Measurements from ENCODE around the gene DPP7.

The DPP7 gene

DNA sequence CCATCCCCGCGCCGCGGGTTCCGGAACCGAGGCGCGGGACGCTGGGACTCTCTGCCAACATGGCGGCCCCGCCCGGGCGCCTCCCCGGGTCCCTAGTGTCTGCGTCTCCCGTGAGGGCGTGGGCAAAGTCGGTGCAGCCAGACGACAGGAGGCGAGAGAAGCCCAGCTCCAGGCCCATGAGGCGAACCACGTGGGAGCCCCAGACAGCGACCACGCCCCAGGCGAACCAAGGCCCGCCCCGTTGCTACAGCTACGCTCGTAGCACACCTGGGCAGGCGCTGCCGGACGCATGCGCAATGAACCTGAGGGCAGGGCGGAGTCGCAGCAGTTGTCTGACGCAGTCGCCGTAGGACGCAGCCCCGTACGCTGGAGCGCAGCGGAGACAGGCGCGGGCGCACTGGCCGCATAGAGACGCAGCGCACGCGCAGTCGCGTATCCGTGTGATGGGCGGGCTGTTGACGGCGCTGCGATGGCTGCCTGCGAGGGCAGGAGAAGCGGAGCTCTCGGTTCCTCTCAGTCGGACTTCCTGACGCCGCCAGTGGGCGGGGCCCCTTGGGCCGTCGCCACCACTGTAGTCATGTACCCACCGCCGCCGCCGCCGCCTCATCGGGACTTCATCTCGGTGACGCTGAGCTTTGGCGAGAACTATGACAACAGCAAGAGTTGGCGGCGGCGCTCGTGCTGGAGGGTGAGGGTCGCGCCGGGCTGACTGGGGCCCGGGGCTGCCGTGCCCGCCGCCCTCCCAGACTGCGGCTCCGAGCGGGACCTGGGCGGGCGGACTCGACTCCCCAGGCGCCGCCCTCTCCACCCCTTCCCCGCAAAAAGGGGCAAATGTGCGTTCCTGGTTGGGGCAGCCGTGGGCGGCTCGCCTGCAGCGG lies 27.8 kb downstream of the DPP7 start, which contains the start of gene MAN1B1:
MAN1B1 (plus strand) TSS at position 455 of the 878 bp plus-strand sequence; CDS start at position 470, 15 bp downstream.
- peak; percentile 100 for DNase-seq

DNA sequence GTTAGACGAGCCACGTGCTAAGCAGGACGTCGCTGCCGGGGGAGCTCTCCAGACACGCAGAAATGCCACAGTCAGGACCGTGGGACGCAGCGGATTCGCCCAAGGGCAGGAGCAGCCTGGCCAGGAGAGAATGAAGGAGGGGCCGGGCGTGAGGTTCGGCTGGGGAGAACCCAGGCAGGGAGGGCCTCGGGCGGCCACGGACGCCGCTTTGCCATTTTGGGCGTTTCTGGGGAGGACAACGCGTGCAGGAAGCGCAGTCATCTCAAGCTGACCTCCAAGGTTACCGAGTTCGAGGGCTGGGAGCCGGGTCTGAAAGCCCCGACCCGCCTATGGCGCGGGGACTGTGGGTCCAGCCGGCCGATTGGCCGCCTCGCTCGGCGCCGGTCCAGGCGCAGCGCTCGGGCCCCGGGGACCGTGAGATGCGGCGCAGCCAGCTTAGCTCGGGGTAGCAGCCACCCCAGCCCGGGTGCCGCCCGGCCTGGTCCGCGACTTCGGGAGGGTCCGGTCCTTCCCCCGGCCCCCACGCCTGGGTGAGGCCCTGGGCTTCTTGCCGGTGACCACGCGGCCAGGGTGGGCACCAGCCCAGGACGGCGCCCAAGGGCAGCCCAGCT lies 28.5 kb downstream of the DPP7 start:
- peak; percentile 57 for DNase-seq

GRCh38 chr9:137084526-137084925 lies 30.0 kb downstream of the DPP7 start:
- DNase-seq = no peak

DNA sequence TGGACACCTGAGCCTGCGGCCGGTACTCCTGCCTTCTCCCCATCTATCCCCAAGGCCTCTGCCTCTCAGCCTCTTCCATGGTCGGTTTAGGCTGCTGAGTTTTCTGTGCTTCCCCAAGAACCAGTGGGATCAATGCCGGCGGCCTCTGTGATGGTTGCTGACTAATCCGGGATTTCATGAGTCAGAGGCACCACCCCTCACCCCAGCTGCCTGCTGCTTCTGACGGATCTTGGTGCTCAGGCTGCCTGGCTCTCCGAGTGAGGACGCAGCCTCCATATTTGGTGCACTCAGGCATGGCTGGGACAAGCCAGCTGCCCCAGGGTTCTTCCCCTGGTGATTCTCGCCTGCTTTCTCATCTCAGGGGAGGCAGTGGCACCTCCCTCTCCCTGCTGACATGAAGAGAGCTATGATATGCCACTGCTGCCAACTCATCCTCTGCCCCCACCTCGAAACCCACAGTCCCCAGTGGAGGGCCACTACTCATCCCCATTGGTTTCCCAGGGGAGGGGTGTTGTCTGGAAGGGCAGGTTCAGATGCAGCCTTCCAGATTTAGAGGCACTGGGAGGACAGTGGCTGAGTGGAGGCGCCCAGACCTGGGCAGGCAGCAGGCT lies 31.0 kb downstream of the DPP7 start:
- DNase-seq = peak; percentile 50

DNA sequence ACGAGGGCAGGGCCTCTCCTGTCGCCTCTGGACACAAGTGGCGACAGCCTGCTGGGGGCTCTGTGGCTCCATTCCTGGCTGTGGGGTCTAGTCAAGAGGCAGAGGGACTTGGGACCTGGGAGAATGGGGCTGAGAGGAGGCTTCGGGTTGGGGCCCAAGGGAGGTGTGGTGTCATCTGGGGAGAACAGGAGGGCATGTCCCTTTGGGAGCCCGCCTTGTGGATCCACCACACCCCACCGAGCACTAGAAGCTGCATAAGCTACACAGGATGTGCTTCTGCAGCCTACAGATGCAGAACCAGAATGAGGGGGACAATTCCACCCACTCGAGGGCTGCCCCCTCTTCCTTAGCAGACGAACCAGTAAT lies 31.6 kb downstream of the DPP7 start:
- DNase-seq = no peak

DNA sequence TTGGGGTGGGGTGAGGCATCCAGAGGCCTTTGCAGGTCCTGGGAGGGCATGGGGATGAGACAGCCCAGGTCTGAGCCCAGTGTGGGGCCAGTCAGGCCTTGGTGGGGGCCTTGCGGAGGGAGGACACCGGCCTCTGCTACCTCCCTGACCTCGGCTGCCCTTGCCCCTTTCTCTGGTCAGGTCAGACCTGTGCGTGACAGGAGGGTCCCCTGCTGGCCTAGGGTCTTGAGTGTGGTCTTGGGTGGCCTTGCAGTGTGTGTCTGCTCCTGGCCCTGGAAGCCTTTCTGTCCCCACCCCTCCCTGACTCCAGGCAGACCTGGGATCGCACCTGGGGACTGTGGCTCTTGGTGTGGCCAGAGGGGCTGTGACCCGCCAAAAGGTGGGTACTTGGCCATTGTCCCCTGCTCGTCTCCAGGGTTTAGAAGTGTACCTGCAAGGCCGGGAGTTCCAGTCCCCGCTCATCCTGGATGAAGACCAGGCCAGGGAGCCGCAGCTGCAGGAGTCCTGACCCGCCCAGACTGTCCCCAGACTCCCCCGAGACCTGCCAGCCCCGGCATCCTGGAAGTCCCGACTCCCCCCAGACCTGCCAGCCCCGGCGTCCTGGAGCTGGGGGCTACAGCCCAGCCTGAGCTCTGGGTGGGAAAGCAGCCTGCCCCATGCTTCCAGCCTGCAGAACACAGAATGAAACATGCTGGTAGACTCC lies 32.2 kb downstream of the DPP7 start:
- no peak for DNase-seq

DNA sequence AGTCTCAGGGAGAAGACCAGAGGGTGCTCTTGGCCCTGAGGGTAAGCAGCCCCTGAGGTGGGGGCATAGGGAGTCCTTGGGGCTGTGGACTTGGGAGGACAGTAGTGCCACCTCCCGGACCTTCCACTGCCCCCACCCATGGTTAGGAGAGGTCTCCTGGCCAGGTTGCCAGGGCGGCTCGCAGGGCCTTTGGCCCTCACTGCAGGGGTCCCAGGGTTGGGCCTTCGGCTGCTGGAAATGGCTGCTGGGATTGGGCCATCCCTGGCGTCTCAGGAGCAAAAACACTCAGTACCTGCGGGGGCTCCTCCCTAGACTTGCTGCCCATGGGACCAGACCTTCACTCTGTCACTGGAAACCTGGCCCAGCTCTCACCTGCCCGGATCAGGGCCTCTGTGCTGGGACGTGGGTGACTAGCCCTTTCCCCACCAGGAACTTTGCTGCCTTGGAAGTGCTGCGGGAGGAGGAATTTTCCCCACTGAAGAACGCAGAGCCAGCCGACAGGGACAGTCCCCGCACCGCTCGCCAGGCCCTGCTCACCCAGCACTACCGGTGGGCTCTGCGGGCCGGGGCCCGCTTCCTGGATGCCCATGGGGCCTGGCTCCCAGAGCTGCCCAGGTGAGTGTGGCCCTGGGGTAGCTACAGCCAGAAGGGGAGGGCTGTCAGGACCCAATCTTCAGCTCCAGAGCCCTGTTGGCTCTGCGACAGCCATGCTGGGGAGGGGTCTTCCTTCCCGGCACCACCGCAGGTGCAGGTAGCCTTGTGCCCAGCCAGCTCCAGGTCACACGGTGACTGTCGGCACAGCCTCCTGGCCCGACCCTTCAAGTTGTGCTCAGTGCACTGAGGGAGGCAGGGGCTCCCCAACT lies 34.0 kb downstream of the DPP7 start:
- DNase-seq = no peak

GRCh38 chr9:137079401-137079787 lies 35.1 kb downstream of the DPP7 start:
- no peak for DNase-seq

- no peak for DNase-seq
Measured at GRCh38 chr9:137078701-137079400, 35.7 kb downstream of the DPP7 start.

DNA sequence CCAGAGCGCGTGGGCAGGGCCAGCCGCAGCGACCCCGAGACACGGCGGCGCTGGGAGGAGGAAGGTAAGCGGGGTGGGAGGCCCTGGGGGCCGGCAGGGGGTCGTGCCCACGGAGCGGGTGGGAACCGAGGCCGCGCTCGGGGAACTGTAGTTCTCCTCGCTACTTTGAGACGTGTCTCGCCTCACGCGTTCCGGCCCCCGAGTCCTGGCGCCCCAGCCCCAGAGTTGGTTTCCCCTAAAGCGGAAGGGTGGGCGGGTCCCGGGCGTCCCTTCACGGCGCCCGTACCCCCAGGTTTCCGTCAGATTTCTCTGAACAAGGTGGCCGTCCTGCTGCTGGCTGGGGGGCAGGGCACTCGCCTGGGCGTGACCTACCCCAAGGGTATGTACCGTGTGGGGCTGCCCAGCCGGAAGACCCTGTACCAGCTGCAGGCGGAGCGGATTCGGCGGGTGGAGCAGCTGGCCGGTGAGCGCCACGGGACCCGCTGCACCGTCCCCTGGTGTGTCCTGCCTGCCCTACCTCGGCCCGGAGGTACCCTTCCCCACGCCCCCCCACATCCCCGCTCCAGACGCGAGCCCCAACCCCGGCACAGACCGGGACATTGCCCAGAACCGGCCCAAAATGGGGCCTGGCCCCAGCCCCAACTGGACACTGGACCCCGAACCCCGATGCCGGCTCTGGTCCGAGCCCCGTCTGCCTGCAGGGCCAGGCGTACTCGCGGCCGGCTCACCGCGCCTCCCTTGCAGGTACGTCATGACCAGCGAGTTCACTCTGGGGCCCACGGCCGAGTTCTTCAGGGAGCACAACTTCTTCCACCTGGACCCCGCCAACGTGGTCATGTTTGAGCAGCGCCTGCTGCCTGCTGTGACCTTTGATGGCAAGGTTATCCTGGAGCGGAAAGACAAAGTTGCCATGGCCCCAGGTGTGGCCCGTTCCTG lies 36.5 kb downstream of the DPP7 start:
- peak; percentile 49 for DNase-seq

- peak; percentile 50 for DNase-seq
Measured at GRCh38 chr9:137077010-137077747, 37.4 kb downstream of the DPP7 start, which contains the start of gene UAP1L1. UAP1L1 (plus strand) TSS chr9:137077517; CDS start chr9:137077533, 16 bp downstream.

DNA sequence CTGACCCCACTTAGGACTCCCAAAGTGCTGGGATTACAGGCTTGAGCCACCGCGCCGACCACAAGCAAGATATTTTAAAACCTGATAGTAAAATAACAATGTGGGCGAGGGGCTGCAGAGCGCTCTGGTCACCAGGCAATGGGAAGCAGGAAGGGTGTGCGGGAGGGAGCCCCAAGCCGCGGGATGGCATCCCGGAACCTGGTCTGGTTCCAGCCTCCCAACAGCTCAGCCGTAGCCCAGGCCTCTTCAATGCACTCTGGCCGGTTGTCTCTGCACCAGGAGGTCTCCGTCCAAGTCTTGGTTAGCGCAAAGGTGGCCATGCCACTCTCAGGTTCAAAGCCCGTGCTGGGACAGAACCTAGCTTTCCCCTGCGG lies 37.9 kb downstream of the DPP7 start:
- no peak for DNase-seq

DNA sequence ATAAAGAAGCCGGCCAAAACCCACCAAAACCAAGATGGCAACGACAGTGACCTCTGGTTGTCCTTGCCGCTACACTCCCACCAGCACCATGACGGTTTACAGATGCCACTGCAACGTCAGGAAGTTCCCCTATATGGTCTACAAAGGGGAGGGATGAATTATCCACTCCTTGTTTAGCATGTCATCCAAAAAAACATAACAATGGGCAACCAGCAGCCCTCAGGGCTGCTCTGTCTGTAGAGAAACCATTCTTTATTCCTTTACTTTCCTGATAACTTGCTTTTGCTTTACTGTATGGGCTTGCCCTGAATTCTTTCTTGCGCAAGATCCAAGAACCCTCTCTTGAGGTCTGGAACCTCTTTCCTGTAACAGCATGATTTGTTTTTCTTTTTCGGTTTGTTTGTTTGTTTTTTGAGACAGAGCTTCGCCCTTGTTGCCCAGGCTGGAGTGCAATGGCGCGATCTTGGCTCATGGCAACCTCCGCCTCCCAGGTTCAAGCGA lies 39.2 kb downstream of the DPP7 start:
- DNase-seq = no peak

DNA sequence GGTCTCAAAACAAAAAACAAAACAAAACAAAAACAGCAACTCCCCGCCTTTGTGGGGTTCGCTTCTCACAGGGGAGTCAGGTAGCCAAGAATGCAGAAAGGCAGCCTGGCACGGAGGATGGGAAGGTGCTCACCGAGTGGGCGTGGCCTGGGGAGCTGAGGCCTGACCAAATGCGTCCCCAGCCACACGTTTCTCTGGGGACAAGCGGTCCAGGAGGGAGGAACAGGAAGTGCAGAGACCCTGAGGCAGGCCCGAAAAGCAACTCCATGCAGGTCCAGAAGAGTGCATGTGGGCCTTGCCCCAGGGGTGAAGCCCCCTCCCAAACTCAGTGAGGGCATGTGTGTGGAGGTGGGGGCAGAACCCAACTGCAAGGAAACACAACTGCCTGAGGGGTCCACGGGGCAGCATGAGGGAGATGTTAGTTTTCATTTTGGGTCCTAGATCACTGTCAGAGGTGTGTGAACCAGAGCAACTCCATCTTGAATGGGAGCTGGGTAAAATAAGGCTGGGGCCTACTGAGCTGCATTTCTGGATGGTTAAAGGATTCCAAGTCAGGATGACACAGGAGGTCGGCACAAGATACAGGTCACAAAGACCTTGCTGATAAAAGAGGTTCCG lies 39.8 kb downstream of the DPP7 start:
- DNase-seq = no peak

DNA sequence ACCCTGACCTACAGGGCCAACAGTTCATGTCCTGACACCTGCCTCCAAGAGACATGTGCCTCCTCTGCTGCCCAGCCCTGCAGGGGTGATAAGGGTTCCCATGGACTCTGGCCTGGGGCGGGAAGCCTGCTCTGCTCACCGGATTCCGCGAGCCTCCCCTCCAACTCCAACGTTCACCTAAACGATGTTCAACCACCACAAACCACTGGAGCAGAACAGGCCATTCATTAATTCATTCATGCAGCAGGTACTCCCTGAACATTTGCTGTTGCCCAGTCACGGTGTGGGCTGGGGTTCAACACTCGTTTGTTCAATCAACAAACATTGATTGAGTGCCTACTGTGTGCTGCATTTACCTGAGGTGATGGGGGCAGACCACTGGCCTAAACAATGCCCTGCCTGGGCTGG lies 40.5 kb downstream of the DPP7 start:
- DNase-seq = no peak

DNA sequence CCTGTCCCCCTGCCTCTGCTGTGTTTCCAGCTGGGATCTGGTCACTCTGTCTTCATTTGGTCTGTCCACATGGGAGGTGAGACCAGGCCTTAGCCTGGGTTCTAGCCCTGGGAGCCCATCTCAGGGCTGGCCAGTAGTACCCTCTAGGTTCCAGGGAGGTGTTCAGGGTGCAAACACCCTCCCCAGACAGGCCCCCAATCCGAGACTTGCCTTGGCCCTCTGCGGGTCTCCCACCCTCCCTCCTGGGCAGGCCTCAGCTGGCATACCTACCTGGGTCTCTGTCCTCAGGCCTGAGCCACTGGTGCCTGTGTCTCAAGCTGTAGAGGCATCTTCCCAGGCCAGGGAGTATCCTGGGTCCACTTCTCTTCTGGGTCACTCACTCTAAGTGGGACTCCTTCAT lies 43.3 kb downstream of the DPP7 start:
- DNase-seq = no peak

- no peak for DNase-seq
Measured at GRCh38 chr9:137070906-137071275, 43.6 kb downstream of the DPP7 start.

DNA sequence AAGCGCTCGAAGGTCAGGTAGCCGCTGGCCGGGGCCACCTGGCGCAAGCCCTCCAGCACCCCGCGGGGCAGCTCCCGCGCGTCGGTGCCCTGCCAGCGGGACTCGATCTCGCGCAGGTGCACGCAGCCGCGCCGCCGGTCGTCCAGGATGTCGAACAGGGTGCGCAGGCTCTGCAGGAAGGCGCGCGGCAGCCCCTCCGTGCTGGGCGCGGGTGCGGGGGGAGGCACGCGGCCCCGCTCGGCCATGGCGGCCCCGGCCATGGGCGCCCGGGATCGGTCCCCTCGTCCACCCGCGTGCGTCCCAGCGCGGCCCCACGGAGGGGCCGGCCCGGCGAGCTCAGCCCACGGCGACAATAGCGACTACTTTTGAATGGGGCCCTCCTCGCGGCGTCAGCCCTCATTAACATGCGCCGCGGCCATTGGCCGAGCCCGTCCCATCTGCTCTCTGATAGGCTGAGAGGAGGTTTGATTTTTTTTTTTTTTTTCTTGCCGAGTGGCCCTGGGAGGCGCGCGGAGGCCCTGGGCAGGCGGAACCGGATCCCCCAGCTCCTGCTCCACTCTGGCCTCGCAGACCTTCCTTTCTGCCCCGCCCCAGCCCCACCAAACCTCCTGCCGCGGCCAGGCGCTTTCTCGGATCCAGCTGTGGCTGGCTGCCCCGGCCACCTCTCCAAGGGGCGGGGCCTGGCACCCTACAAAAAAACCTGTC lies 44.2 kb downstream of the DPP7 start, which contains the start of gene SAPCD2:
SAPCD2 (minus strand) TSS at position 357 of the 705 bp plus-strand sequence; CDS start at position 260, 97 bp downstream.
- peak; percentile 89 for DNase-seq

Data from activated CD4-positive, alpha-beta T cell treated with anti-CD3 and anti-CD28 coated beads for 48 hours (primary cell).